ENCODE measurements around the gene CNR1.
"Not testable (repeated sequence)": the region's sequence is repeated elsewhere in the genome, so short reads cannot be mapped to it uniquely, and the experiment has no call there.

Gene CNR1

GRCh38 chr6:88165844-88166492 lies at the start of gene CNR1:
TSS of gene CNR1 (minus strand) at chr6:88166347. CDS start at chr6:88145274, 21,073 bp downstream.
- DNase-seq (ENCODE audit: low read depth) = peak; percentile 40
- TF ChIP-seq, protein P1, sequence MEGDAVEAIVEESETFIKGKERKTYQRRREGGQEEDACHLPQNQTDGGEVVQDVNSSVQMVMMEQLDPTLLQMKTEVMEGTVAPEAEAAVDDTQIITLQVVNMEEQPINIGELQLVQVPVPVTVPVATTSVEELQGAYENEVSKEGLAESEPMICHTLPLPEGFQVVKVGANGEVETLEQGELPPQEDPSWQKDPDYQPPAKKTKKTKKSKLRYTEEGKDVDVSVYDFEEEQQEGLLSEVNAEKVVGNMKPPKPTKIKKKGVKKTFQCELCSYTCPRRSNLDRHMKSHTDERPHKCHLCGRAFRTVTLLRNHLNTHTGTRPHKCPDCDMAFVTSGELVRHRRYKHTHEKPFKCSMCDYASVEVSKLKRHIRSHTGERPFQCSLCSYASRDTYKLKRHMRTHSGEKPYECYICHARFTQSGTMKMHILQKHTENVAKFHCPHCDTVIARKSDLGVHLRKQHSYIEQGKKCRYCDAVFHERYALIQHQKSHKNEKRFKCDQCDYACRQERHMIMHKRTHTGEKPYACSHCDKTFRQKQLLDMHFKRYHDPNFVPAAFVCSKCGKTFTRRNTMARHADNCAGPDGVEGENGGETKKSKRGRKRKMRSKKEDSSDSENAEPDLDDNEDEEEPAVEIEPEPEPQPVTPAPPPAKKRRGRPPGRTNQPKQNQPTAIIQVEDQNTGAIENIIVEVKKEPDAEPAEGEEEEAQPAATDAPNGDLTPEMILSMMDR (conservative IDR thresholded peaks at IDR 0.05; ENCODE audit: control insufficient read depth, insufficient read depth, low read depth, low read length) = no peak
- H3K4me3 ChIP-seq (ENCODE audit: control insufficient read depth, low read depth, low read length) = peak within 1 kb of the TSS; percentile 62

DNA sequence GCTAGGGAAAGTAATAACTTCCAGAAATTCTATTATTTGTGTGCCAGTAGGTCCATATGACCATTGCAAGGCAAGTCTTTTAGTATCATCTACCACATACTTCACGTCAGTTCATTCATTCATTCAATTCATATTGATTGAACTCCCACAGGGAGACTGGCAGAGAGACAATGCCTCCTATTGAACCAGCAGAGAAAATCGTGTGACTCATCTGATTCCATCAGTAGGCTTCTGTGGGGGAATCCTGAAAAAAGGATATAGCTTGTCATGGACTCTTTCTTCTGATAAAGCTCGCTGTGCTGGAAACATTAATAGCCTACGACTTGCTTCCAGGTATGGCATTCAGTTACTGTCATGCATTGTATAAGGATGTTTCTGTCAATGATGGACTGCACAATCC lies 45.3 kb upstream of the CNR1 start:
- TF ChIP-seq, protein P1 (conservative IDR thresholded peaks at IDR 0.05; ENCODE audit: control insufficient read depth, insufficient read depth, low read depth, low read length) = no peak
- no peak for DNase-seq (ENCODE audit: low read depth)
- no peak overlapping the region for H3K4me3 ChIP-seq (ENCODE audit: control insufficient read depth, low read depth, low read length)

DNA sequence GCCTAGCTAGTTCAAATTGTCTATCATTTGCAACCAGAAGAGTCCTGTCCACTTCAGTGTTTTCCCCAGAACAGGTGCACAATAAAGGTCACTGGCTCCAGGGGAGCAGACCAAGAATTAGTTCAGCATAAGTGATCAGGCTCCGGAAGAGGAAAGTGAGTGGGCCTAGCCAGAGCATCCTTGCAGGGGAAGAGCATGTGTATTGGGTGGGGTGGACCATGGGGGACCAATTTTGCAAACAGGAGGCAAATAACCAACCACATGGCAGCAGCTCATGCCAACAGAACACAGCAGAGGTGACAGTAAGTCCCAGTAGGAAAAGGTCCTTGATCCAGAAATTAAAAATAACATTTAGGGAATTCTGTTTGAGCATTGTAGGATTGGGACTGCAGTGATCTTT lies 43.2 kb upstream of the CNR1 start:
- no peak overlapping the region for H3K4me3 ChIP-seq (ENCODE audit: control insufficient read depth, low read depth, low read length)
- TF ChIP-seq, protein P1 (conservative IDR thresholded peaks at IDR 0.05; ENCODE audit: control insufficient read depth, insufficient read depth, low read depth, low read length) = no peak

GRCh38 chr6:88208726-88209125 lies 42.6 kb upstream of the CNR1 start:
- DNase-seq (ENCODE audit: low read depth) = peak; percentile 11
- TF ChIP-seq, protein P1 (conservative IDR thresholded peaks at IDR 0.05; ENCODE audit: control insufficient read depth, insufficient read depth, low read depth, low read length) = no peak
- H3K4me3 ChIP-seq (ENCODE audit: control insufficient read depth, low read depth, low read length) = no peak overlapping the region

More for the DNA sequence above, 43.2 kb upstream of the CNR1 start:
- DNase-seq (ENCODE audit: low read depth) = no peak

- DNase-seq (ENCODE audit: low read depth); H3K4me3 ChIP-seq (ENCODE audit: control insufficient read depth, low read depth, low read length): not testable (repeated sequence)
Observed at GRCh38 chr6:88201734-88202133, 35.6 kb upstream of the CNR1 start.

- H3K4me3 ChIP-seq (ENCODE audit: control insufficient read depth, low read depth, low read length) = no peak overlapping the region
- no peak for DNase-seq (ENCODE audit: low read depth)
- TF ChIP-seq, protein P1 (conservative IDR thresholded peaks at IDR 0.05; ENCODE audit: control insufficient read depth, insufficient read depth, low read depth, low read length) = no peak
Observed at GRCh38 chr6:88184921-88185320, 18.8 kb upstream of the CNR1 start.

DNA sequence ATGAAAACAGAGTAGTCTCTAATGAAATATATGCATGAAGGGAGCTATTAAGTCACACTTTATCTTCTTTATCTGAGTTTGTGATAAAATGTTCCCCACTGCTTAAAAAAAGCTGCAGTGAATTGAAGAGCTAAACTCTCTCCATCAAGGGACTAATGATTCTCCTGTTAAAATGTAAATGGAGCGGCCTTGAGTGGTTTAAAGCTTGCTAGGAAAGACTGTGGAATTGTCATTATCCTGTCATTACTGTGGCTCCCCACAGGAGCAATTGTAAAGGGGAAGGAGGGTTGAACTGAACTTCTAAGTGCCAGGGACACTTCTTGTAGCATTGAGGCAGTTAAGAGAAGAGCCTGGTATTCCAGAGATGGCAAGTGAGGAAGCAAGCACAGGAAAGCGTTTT lies 17.3 kb upstream of the CNR1 start:
- H3K4me3 ChIP-seq (ENCODE audit: control insufficient read depth, low read depth, low read length) = no peak overlapping the region
- TF ChIP-seq, protein P1 (conservative IDR thresholded peaks at IDR 0.05; ENCODE audit: control insufficient read depth, insufficient read depth, low read depth, low read length) = no peak
- no peak for DNase-seq (ENCODE audit: low read depth)

All from fibroblast of mammary gland (primary cell).